Caco-2 (cell line): ENCODE results near the gene KIF2A. TPM values are rescaled to one million over a fixed set of nuclear protein-coding genes. Genes with fewer than 3 reads are reported as not detected.

ENCODE experiments used
- BruUV-seq: library from RNA; stranded (reverse); fragments of 400-500 nt; replicated peaks from 2 replicates; lab custom pipeline; 2021; lab: Mats Ljungman, UMichigan
- CTCF ChIA-PET: fragments of 300-600 bp; sonication (Branson Sonifier 250); formaldehyde crosslinking; loops from one replicate; lab custom pipeline; 2022; ENCODE audit warnings: antibody characterized with exemption; lab: Charles Lee
- POLR2A ChIA-PET: fragments of 300-600 bp; sonication (Branson Sonifier 250); formaldehyde crosslinking; loops from one replicate; lab custom pipeline; 2022; ENCODE audit warnings: antibody characterized with exemption; lab: Charles Lee
- DNase-seq, 2 experiments: peaks; one replicate each; pipeline versions ENCODE4 v3.0.0 to v3.0.0-alpha.2; 2020 to 2022
- H3K27me3 ChIP-seq: replicated peaks from 2 replicates; pipeline ENCODE4 v1.6.0; 2011; ENCODE audit warnings: low read length; ENCODE audit not compliant: control insufficient read depth, insufficient read depth
- H3K36me3 ChIP-seq: 2 replicates; pipeline ENCODE4 v1.5.1; 2011; ENCODE audit warnings: low read length; ENCODE audit not compliant: control insufficient read depth, insufficient read depth
- H3K4me1 ChIP-seq: fragments of 250-450 bp; sonication (Bioruptor Pico); 2 replicates; pipeline ENCODE4 v1.5.1; 2020; ENCODE audit warnings: mild to moderate bottlenecking
- H3K4me3 ChIP-seq: 2 replicates; pipeline ENCODE4 v1.5.1; 2011; ENCODE audit warnings: low read depth, mild to moderate bottlenecking, control low read depth, low read length
- H3K9me3 ChIP-seq: fragments of 250-450 bp; sonication (Bioruptor Pico); 2 replicates; pipeline ENCODE4 v1.5.1; 2020; ENCODE audit warnings: mild to moderate bottlenecking, moderate library complexity
- H3K27ac Mint-ChIP-seq: one replicate; pipeline ENCODE4 v1.8.0; 2022; ENCODE audit warnings: mixed read lengths; ENCODE audit not compliant: unreplicated experiment
- H3K27me3 Mint-ChIP-seq: one replicate; pipeline ENCODE4 v1.8.0; 2022; ENCODE audit warnings: mixed read lengths; ENCODE audit not compliant: insufficient read depth, unreplicated experiment
- H3K36me3 Mint-ChIP-seq: one replicate; pipeline ENCODE4 v1.8.0; 2022; ENCODE audit warnings: mild to moderate bottlenecking, mixed read lengths; ENCODE audit not compliant: insufficient read depth, unreplicated experiment
- H3K4me1 Mint-ChIP-seq: one replicate; pipeline ENCODE4 v1.8.0; 2022; ENCODE audit warnings: low read depth, mixed read lengths; ENCODE audit not compliant: unreplicated experiment
- H3K4me3 Mint-ChIP-seq: one replicate; pipeline ENCODE4 v1.8.0; 2022; ENCODE audit warnings: mild to moderate bottlenecking, moderate library complexity, mixed read lengths; ENCODE audit not compliant: unreplicated experiment
- H3K9me3 Mint-ChIP-seq: one replicate; pipeline ENCODE4 v1.8.0; 2022; ENCODE audit warnings: mixed read lengths; ENCODE audit not compliant: unreplicated experiment
- intact Hi-C: fragments of 100-400 bp; cut with micrococcal nuclease; formaldehyde crosslinking; loops from one replicate; pipeline ENCODE4 v1.10.0; 2022; ENCODE audit not compliant: unreplicated experiment
- total RNA-seq: library from RNA; stranded (reverse); gene quantifications from 2 replicates; pipeline ENCODE4 v1.2.3, GENCODE V29; 2022
- TF ChIP-seq, protein P1 (sequence below), 2 experiments: fragments of 200-600 bp in 1 of 2; IDR thresholded peaks; 1 replicate in 1 of 2; 2 replicates in 1 of 2; pipeline versions ENCODE4 v1.5.1 to v1.8.0; 2011 to 2022; ENCODE audit warnings: antibody characterized with exemption in 1 of 2, control low read depth in 1 of 2, inconsistent platforms in 1 of 2, low read depth in 1 of 2, low read length in 1 of 2, mild to moderate bottlenecking in 1 of 2, moderate library complexity in 1 of 2; ENCODE audit not compliant: insufficient read depth in 1 of 2, severe bottlenecking in 1 of 2, unreplicated experiment in 1 of 2

The KIF2A gene
- total RNA-seq, 1 experiment from 2014 or later = 65.6 TPM

- Mint-ChIP-seq H3K4me3 (no peak overlapping the region), H3K4me1 (no peaks in the 10 kb centered on the region), H3K27me3 (no peaks in the 10 kb centered on the region), H3K27ac (no peak overlapping the region), H3K9me3 (no peaks in the 10 kb centered on the region), H3K36me3 (peaks cover 6% of the 10 kb centered on the region)
- no peaks in the 10 kb centered on the region for H3K27me3 ChIP-seq
- no peaks in the 10 kb centered on the region; the same call in 1 of the 2 replicates for H3K36me3 ChIP-seq
- ChIA-PET POLR2A (no interaction called here), CTCF (no interaction called here)
- no peak overlapping the region for H3K4me3 ChIP-seq
- TF ChIP-seq, protein P1, sequence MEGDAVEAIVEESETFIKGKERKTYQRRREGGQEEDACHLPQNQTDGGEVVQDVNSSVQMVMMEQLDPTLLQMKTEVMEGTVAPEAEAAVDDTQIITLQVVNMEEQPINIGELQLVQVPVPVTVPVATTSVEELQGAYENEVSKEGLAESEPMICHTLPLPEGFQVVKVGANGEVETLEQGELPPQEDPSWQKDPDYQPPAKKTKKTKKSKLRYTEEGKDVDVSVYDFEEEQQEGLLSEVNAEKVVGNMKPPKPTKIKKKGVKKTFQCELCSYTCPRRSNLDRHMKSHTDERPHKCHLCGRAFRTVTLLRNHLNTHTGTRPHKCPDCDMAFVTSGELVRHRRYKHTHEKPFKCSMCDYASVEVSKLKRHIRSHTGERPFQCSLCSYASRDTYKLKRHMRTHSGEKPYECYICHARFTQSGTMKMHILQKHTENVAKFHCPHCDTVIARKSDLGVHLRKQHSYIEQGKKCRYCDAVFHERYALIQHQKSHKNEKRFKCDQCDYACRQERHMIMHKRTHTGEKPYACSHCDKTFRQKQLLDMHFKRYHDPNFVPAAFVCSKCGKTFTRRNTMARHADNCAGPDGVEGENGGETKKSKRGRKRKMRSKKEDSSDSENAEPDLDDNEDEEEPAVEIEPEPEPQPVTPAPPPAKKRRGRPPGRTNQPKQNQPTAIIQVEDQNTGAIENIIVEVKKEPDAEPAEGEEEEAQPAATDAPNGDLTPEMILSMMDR (IDR thresholded peaks at IDR 0.05; ENCODE audit: insufficient read depth in 1 of 2, low read depth in 1 of 2, low read length in 1 of 2, severe bottlenecking in 1 of 2, unreplicated experiment in 1 of 2) = no peak
- no peak for DNase-seq
- no TSS peak for BruUV-seq
- H3K9me3 ChIP-seq = no peaks in the 10 kb centered on the region
- peaks cover 5% of the 10 kb centered on the region for H3K4me1 ChIP-seq
- intact Hi-C loops = no loop called here
Observed at GRCh38 chr5:62341783-62342475, 35.9 kb downstream of the KIF2A start.

- H3K9me3 Mint-ChIP-seq = no peaks in the 10 kb centered on the region
- ChIA-PET POLR2A (no interaction called here), CTCF (no interaction called here)
- intact Hi-C loops = no loop called here
- H3K4me3 Mint-ChIP-seq = no peak overlapping the region
- Histone ChIP-seq H3K9me3 (no peaks in the 10 kb centered on the region), H3K4me3 (no peak overlapping the region), H3K27me3 (no peaks in the 10 kb centered on the region), H3K4me1 (peaks cover 7% of the 10 kb centered on the region), H3K36me3 (no peaks in the 10 kb centered on the region; the same call in 1 of the 2 replicates)
- BruUV-seq = no TSS peak
- TF ChIP-seq, protein P1 (IDR thresholded peaks at IDR 0.05; ENCODE audit: insufficient read depth in 1 of 2, low read depth in 1 of 2, low read length in 1 of 2, severe bottlenecking in 1 of 2, unreplicated experiment in 1 of 2) = no peak
- H3K27me3 Mint-ChIP-seq = no peaks in the 10 kb centered on the region
- no peak for DNase-seq
- peaks cover 7% of the 10 kb centered on the region for H3K36me3 Mint-ChIP-seq
- no peak overlapping the region for H3K27ac Mint-ChIP-seq
- no peaks in the 10 kb centered on the region for H3K4me1 Mint-ChIP-seq
Observed at GRCh38 chr5:62342476-62342837, 36.5 kb downstream of the KIF2A start.

- Mint-ChIP-seq H3K9me3 (no peaks in the 10 kb centered on the region), H3K27me3 (no peaks in the 10 kb centered on the region), H3K4me3 (no peak overlapping the region), H3K4me1 (no peaks in the 10 kb centered on the region), H3K36me3 (peaks cover 11% of the 10 kb centered on the region), H3K27ac (no peak overlapping the region)
- Histone ChIP-seq H3K36me3 (no peaks in the 10 kb centered on the region; the same call in 1 of the 2 replicates), H3K27me3 (no peaks in the 10 kb centered on the region), H3K4me3 (no peak overlapping the region), H3K9me3 (no peaks in the 10 kb centered on the region), H3K4me1 (peaks cover 7% of the 10 kb centered on the region)
- ChIA-PET POLR2A (no interaction called here), CTCF (no interaction called here)
- no TSS peak for BruUV-seq
- intact Hi-C loops = no loop called here
- no peak for DNase-seq
- TF ChIP-seq, protein P1 (IDR thresholded peaks at IDR 0.05; ENCODE audit: insufficient read depth in 1 of 2, low read depth in 1 of 2, low read length in 1 of 2, severe bottlenecking in 1 of 2, unreplicated experiment in 1 of 2) = no peak
Observed at GRCh38 chr5:62343428-62343827, 37.4 kb downstream of the KIF2A start.
